SK-N-MC (cell line): ENCODE measurements around the gene CCDC197.

Source experiments
- DNase-seq: peaks from one replicate; pipeline ENCODE4 v3.0.0-alpha.2; 2011; ENCODE audit warnings: low read depth, low spot score
- H3K27ac ChIP-seq: fragments of 200-600 bp; sonication (generic); 2 replicates; pipeline ENCODE4 v1.5.1; 2016; ENCODE audit warnings: mixed run types
- H3K36me3 ChIP-seq: fragments of 200-600 bp; sonication (generic); 2 replicates; pipeline ENCODE4 v1.6.1; 2017; ENCODE audit warnings: antibody characterized with exemption, low read length, mixed read lengths; ENCODE audit not compliant: insufficient read depth
- H3K4me3 ChIP-seq: fragments of 200-600 bp; sonication (generic); 2 replicates; pipeline ENCODE4 v1.5.1; 2016
- H3K9ac ChIP-seq: fragments of 200-600 bp; sonication (generic); 2 replicates; pipeline ENCODE4 v1.8.0; 2017; ENCODE audit warnings: mixed run types, mixed read lengths; ENCODE audit not compliant: insufficient read length
- H3K9me3 ChIP-seq: fragments of 200-600 bp; sonication (generic); 2 replicates; pipeline ENCODE4 v1.6.1; 2017; ENCODE audit warnings: low read depth, mild to moderate bottlenecking, antibody characterized with exemption, low read length, moderate library complexity, mixed read lengths
- EZH2 ChIP-seq: fragments of 200-600 bp; sonication (generic); IDR thresholded peaks from one replicate; pipeline ENCODE4 v1.6.1; 2017; ENCODE audit warnings: antibody characterized with exemption
- FOXP2 ChIP-seq: optimal IDR thresholded peaks from 2 replicates; pipeline ENCODE3; 2011; ENCODE audit warnings: mild to moderate bottlenecking, moderate library complexity; ENCODE audit not compliant: insufficient read depth; ENCODE audit errors: extremely low read length, control extremely low read depth
- POLR2AphosphoS5 ChIP-seq: IDR thresholded peaks from 2 replicates; pipeline ENCODE4 v1.6.1; 2012; ENCODE audit warnings: mild to moderate bottlenecking, low read depth, low read length, borderline replicate concordance

Gene CCDC197

DNA sequence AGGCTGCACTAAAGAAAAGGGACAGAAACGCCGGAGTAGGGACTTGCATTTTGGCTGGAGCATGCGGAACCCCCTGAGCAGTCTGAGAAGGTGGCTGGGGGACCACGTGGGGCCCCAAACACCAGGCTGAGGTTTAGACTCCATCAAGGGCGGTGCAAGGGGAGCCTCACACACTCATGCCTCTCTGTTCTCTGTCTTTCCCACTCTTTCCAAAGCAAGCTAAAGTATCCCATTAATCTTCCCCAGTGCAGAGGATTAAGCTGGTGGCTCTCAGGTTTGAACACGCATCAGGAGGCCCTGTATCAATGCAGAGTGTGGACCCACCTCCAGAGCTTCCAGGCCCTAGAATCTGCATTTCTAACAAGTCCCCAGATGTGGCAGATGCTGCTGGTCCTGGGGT lies 13.5 kb downstream of the CCDC197 start:
- no peak overlapping the region for H3K9ac ChIP-seq
- no peak overlapping the region for H3K27ac ChIP-seq

DNA sequence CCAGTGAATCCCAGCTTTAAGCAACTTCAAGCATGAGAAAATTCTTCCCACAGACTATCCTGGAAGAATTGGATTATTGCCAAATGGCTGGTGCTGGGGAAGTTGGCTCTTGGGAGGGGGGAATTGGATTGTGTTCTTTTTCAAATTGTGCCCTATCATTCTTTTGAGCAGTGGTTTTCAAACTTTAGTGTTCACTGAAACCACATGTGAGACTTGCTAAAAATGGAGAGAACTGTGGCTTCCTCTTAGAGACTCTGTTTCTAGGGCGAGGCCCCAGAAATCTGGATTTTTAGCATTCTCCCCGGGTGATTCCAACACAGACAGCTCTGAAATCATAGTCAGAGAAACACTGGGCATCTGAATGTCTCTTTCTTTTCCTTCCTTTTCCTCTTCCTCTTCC lies 14.7 kb downstream of the CCDC197 start:
- Histone ChIP-seq H3K9me3 (no peaks in the 10 kb centered on the region), H3K27ac (no peak overlapping the region), H3K4me3 (no peak overlapping the region), H3K9ac (no peak overlapping the region), H3K36me3 (no peaks in the 10 kb centered on the region)
- no peak for DNase-seq
- no peak for TF ChIP-seq EZH2
- no peak for TF ChIP-seq FOXP2
- TF ChIP-seq POLR2AphosphoS5 = no peak

More for the DNA sequence above, 13.5 kb downstream of the CCDC197 start:
- no peak for DNase-seq
- TF ChIP-seq EZH2 (no peak), FOXP2 (no peak), POLR2AphosphoS5 (no peak)
- no peak overlapping the region for H3K4me3 ChIP-seq
- H3K9me3 ChIP-seq = no peaks in the 10 kb centered on the region
- H3K36me3 ChIP-seq = no peaks in the 10 kb centered on the region

DNA sequence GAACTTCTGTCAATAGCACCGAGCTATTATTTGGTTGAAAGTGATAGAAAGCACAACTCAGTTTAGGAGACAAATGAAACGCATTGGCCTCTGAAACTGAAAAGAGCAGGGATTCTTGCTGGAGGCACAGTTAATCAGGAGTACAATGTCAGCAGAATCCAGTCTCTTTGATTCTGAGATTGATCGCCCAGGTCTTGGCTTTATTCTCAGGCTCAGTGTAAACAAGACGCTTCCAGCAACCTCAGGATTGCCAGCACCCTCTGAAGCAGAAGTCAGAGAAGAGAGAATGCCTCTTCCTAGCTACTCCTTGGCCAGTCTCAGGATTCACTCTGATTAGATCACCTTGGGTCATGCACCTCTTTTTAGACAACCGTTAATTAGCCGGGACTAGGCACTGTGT lies 17.3 kb downstream of the CCDC197 start:
- no peaks in the 10 kb centered on the region for H3K9me3 ChIP-seq
- H3K36me3 ChIP-seq = no peaks in the 10 kb centered on the region
- no peak for DNase-seq
- H3K27ac ChIP-seq = no peak overlapping the region
- H3K9ac ChIP-seq = no peak overlapping the region
- H3K4me3 ChIP-seq = no peak overlapping the region
- TF ChIP-seq EZH2 = no peak
- TF ChIP-seq FOXP2 = no peak
- TF ChIP-seq POLR2AphosphoS5 = no peak

DNA sequence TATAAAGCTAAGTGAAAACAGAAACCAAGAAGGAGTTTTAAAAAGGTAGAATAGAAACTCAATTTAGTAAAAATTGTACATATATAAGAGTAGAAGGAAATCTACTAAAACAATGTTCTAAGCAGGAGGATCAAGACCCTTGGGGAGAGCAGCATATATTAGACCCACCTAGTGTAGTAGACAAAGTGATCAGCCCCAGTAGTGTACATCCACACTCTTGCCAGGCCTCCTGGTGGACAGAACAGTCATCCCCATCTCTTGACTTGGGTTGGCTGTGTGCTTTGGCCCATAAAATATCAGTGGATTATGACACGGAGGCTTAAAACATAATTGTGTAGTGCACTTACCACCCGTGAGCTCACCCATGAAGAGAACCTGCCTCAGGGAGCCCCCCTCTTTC lies 18.1 kb downstream of the CCDC197 start:
- Histone ChIP-seq H3K36me3 (no peaks in the 10 kb centered on the region), H3K9me3 (no peaks in the 10 kb centered on the region), H3K27ac (no peak overlapping the region), H3K9ac (no peak overlapping the region), H3K4me3 (no peak overlapping the region)
- TF ChIP-seq POLR2AphosphoS5 (no peak), EZH2 (no peak), FOXP2 (no peak)
- no peak for DNase-seq

DNA sequence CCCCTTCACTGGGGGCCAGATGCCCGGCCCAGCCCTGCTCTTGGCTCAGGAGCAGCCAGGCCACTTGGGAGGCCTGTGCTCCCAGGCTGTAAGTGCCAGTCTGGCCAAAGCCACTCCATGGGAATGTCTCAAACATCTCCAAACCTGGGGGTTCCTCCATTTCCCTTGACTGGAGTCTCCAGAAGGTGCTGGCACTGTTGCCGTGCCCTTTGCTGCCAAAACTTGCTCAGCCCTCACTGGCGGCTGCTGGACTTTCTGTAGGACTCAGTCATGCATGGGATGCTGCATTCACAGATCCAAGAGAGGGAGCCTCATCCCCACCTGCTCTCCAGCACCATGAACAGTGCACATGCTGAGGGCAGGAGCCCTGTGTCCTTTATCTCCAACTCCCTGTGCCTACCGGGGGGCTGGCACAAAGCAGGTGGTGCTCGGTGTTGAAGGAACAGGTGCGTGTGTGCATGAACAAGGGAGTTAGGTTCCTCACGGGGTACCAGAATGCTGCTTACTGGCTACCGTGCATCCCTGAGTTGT lies 19.4 kb downstream of the CCDC197 start:
- no peak for TF ChIP-seq FOXP2
- Histone ChIP-seq H3K9me3 (no peaks in the 10 kb centered on the region), H3K9ac (no peak overlapping the region), H3K36me3 (no peaks in the 10 kb centered on the region), H3K4me3 (no peak overlapping the region), H3K27ac (no peak overlapping the region)
- no peak for DNase-seq

DNA sequence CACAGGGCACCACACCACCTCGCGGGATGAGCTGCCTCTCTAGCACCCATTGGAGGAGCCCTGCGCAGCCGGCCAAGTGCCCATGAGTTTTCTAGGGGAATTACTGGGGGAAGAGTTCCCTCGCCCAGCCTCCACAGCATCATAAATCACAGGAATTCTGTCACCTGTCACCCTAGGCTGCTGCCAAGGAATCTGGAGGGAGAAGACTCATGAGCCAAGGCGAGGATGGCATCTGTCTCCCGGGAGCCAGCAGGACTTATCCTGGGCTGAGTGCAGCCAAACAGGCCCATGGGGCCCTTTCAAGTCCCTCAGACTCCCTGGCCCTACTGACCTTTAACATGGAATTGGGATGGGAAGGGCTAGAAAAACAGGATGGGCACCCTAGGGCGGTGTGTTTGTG lies 21.2 kb downstream of the CCDC197 start:
- Histone ChIP-seq H3K36me3 (no peaks in the 10 kb centered on the region), H3K27ac (no peak overlapping the region), H3K9ac (no peak overlapping the region), H3K4me3 (no peak overlapping the region), H3K9me3 (no peaks in the 10 kb centered on the region)
- no peak for DNase-seq
- no peak for TF ChIP-seq POLR2AphosphoS5
- TF ChIP-seq EZH2 = no peak
- no peak for TF ChIP-seq FOXP2

DNA sequence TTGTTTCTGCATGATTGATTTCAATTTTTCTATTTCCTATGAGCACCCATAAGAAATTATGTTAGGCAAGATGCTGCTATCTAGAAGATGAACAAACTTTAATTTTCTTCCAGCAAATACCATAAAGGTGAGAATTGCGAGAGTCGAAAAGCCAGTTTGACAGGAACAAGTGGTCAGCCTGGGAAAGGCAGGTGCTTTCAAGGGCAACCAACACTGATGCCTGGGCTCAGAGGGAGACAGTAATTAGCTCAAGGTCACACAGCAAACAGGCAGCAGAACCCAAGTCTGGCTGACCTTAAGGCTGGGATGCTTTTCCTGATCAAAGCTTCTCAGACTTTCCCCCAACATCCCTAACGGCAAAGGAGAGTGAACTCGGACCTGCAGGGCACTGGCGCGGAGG lies 22.2 kb downstream of the CCDC197 start:
- TF ChIP-seq POLR2AphosphoS5 (no peak), EZH2 (no peak), FOXP2 (no peak)
- no peak for DNase-seq
- Histone ChIP-seq H3K9me3 (no peaks in the 10 kb centered on the region), H3K27ac (no peak overlapping the region), H3K4me3 (no peak overlapping the region), H3K9ac (no peak overlapping the region), H3K36me3 (no peaks in the 10 kb centered on the region)

DNA sequence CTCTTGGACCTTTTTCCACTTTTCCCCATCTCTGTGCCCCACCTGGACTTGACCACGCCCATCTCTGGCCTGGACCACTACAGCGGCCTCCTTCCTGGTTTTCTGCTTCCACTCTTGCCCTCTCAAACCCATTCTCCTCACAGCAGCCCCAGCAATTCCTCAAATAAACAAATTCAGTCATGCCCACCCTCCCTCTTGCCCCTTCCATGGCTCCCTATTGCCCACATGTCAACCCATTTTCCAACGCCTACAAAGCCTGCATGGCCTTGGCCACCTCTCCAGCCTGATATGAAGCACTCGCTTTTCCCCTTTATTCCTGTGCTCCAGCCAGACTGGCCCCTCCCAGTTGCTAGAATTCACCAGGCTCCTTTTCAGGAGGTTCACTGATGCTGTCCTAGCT lies 23.2 kb downstream of the CCDC197 start:
- no peaks in the 10 kb centered on the region for H3K36me3 ChIP-seq
- no peak for DNase-seq
- no peak overlapping the region for H3K4me3 ChIP-seq
- TF ChIP-seq POLR2AphosphoS5 (no peak), FOXP2 (no peak), EZH2 (no peak)
- no peak overlapping the region for H3K9ac ChIP-seq
- H3K27ac ChIP-seq = no peak overlapping the region
- no peaks in the 10 kb centered on the region for H3K9me3 ChIP-seq

DNA sequence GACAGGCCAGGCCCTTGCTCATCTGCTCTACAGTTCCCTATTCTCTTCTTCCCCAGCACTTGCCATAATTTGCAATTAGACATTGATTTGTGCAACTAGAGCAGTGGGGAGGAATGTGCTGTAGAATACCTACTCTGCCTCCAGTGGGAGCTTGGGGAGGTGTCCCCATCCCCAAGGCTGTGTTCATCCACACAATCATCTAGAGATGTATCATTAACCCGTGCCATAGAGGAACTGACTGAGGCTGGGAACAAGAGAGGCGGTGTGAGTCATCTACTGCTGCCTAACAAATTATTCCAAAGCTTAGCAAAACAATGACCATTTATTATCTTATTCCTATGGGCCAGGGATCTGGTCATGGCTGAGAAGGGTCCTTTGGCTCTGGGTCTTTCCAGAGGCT lies 23.9 kb downstream of the CCDC197 start:
- Histone ChIP-seq H3K27ac (no peak overlapping the region), H3K36me3 (no peaks in the 10 kb centered on the region), H3K9me3 (no peaks in the 10 kb centered on the region), H3K9ac (no peak overlapping the region), H3K4me3 (no peak overlapping the region)
- no peak for TF ChIP-seq FOXP2
- no peak for TF ChIP-seq POLR2AphosphoS5
- DNase-seq = no peak
